HG03064 (cell line): ENCODE data around the gene EIPR1.

Source experiments
- ATAC-seq: cut with Tn5 transposase; IDR thresholded peaks from one replicate; pipeline ENCODE4 v1.9.1; 2021; ENCODE audit warnings: low read depth; ENCODE audit not compliant: unreplicated experiment

Gene EIPR1

DNA sequence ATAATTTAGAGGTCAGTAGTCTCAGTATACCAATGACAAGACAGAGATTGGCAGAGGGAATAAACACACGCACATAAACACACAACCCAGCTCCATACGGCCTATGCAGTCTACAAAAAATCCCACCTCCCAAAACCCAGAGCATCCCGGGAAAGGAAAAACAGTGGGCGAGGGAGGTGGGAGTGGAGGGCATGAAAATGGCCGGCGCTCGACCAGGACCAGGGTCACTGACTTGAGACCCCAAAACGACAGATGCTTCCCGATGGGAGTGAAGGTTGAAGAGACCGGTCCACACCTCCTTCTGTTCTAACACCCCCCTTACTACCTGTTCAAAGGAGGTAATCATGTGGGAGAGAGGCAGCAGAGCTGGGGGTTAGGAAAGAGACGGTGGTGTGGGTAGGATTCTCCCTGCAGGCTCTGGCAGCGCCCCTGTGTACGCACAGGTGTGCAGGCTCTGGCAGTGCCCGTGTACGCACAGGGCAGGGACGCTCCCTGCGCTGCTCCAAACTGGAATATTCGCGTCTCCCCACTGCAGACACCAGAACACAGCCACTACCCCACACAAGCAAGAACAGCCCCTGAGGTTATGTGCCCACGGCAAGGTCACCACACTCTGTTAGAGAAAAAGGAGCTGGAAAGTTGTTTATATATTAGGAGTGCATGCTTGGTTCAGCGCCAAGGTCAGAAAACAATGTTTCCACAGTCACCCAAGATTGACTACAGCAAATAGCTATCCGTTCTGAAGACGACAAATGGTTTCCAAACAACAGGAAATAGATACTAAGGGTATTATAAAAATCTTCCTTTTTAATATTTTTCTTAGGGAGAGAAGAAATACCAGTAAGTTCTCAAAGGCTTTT is 67.9 kb downstream of the EIPR1 start:
- no peak for ATAC-seq

DNA sequence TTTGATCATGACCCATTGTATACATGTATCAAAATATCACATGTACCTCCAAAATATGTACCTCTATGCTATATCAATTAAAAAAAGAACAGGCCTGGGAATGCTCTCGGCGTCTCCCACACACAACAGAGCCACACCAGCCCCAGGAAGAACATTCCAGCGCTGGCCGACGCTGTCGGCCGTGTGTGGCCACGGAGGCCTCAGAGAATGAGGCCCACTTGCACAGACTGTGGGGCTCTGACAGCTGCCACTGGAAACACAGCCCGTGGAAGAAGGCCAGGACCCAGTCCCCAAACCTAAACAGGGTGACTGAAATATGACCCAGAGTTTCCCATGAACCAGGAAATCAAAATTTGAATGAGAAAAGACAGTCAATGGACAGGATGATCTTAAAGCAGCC is 69.7 kb downstream of the EIPR1 start:
- no peak for ATAC-seq

DNA sequence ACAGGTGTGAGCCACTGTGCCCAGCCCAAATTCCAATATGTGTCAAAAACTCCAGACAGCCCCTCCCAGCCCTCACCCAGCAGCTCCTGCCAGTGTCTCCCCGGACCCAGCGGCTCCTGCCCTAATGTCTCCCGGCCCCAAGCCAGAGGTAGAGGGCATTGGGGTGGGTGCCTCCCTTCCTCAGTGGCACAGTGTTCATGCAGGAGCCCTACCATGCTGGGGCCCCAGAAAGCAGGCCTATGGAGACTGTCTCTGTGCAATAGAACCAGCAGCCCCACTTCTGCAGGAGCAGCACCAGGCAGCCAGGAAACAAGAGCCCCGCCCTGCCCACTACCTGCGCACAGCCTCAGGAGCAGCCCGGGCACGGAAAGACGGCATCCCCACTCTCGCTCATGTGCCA is 70.4 kb downstream of the EIPR1 start:
- ATAC-seq, result no peak

DNA sequence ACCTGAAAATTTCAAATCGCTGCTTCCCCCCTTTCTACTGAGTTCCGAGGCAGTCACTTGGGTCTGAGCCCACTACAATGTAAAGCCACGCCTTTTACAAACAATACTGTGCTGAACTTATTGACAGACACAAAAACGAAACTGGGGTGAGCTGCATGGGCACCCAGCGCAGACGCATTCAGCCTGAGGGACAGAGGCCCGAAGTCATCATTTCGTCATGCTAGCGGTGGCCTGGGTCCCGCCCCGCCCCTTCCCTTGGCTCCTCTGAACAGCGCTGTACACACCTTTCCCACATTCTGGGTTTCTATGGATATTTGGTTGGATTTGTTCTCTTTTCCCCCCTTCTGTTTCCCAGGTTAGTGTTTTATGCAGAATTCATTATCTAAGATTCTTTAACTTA is 71.7 kb downstream of the EIPR1 start:
- no peak for ATAC-seq

DNA sequence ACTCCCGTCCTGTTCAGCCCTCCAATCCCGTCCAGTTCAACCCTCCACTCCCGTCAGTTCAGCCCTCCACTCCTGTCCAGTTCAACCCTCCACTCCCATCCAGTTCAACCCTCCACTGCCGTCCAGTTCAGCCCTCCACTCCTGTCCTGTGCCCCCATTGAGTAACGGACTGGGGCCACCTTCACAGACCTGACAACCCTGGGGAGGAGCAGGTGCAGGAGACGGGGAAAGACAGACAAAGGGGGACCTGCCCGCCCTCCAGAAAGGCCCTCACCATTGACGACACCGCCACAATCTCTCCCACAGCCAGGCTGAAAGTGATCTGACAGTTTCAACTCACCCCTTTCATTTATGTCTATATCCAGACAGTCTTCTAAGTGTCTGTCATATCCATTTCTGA is 72.2 kb downstream of the EIPR1 start:
- no peak for ATAC-seq

DNA sequence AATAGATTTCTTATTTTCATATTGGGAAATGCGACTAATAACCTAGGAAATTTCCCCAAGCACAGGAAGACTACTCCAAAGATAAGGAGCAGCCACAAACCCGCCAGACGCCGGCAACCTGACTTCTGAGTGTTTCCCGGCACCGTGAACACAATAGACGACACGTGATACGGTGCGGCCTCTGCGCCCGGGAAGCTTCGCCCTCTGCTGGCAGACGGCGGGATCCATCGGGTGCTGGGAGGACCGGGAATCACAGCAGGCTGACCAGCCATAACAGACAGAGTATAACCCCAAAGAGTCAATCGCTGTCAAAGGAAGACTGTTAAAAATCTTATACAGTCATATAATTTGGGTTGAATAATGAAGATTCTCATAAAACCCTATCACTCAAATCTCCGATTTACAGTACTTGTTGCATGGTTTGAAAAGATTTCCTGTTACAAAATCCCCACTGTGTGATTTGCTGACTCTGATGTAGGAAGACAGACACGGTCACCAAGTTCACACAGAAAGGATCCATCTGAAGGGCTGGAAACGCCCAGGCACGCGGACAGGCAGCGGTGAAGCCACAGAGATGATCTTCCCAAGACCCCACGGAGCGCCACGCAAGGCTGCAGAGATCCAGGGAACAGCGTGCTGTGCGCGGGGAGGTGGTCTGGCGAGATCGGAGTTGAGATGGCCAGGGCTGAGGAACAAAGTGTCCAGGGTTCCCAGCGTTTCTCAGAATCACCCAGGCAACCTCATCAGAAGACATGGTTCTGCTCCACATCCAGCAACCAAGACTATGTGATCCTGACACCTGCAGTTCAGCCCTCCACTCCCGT is 73.8 kb downstream of the EIPR1 start:
- peak; percentile 96 for ATAC-seq

DNA sequence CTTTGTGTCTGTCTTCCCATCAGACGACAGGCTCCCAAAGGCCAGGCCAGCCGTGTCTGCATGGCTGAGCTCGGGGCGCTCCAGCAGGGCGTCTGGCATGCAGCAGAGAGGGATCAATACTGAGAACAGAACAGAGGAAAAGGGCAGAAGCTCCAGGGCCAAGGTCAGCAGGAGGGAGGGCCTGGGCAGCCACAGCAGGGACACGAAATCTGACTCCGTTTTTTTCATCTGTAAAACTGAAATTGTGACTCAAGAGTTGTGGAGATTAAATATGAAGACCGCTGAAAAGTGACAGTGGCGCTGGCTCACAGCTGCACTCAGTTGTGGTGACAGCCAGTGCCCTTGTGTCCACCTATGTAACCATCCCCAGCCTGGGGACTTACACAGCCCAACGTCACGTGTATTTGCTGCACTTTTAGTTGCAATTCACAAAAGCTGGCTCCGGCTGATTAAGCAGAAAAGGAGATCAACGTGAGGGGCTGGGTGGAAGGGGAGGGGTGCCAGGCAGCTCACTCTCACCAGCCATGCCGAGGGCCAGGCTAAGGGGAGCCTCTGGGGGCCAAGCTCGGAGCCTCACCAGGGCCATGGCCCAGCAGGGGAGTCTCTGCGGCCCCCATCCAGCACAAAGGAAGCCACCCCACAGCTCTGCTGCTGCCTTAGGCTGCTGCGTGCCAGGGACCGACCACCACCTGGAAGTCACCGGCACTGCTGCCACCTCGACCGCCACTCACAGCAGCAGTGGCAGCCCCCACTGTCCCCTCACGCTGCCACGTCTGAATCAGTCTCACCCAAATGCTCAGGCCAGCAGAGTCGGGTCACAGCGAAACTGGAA is 74.7 kb downstream of the EIPR1 start:
- no peak for ATAC-seq

DNA sequence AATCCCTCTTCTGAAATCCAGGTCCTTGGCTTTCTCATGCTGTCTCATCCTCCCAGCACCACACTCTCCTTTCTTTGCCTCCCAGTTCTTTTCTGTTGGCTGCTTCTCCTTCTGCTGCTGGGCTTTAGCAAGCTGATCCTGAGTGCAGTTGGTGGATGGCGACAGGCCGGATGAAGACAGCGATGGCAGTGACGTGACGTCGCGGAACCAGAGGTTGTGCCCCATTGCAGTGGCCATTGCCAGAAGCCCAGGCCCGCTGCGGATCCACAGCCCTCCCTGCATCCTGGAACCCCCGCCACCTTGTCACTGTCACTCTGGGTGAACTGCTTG is 75.2 kb downstream of the EIPR1 start:
- ATAC-seq, result no peak

DNA sequence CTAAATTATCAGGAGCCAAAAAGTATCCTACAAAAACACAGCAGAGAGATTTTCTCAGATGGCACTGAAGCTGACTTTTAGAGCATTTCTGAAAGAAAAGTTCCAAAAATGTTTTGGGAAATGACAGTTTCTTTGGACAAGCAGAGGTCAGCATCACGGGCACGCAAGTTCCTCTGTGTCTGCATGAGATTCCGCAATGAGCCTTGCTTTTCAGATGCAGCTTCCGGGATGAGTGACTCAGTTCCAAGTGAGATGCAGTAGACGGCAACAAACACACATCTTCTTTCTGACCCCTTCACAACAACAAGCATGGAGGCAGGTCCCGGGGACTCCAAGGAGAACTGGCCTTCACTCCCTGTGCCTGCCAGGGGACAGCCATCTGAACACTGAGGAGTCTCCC is 76.6 kb downstream of the EIPR1 start:
- no peak for ATAC-seq

DNA sequence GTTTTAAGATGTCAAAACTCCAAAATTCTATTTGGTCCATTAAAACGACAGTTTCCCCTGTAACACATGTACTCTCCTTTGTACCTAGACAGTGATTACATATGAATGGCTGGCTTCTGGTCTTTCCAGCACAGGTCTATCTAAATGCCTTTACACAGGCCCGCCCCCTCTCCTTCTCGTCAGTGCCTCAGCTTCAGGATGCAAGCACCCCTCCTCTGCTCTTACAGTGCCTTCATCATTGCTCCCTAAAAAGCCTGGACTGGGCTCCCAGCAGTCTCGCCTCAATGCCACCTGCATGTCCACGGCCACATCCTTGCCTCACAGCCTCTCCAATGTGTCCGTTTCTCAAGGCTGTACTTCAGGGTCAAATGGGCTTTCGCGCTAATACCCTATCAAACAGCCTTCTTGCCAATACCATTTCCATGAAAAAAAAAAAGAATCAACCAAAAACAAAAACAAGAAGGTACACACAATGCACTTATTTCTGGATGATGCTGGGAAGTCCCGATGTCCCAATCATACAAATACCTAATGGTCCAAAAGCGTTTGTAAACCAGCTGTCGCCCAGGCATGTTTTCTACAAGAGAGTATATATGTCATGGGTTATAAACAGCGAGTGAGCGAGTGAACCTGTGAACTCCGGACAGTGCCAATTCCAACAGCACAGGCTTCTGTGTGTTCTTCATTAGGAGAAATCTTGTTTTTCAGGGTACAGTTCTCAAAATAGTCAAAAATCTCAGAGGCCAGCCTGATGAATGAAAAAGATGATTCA is 77.2 kb downstream of the EIPR1 start:
- no peak for ATAC-seq

DNA sequence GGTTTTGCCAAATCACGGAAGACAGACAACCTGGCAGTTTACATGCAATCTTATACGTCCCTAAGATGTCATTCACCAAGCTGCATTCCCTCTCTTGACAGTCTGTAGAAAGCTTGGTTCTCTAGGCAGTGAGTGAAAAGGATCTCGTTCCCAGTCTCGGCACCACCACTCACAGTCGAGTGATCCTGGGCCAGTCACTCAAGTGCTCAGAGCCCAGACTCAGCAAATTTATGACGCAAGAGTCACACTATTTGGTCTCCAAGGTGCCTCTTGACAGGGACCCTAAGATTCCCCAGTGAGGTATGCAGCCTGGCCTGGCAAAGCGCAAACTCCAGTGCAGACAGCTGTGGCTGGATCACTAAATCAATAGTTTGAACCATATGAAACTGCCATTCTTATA is 77.9 kb downstream of the EIPR1 start:
- ATAC-seq, result no peak

DNA sequence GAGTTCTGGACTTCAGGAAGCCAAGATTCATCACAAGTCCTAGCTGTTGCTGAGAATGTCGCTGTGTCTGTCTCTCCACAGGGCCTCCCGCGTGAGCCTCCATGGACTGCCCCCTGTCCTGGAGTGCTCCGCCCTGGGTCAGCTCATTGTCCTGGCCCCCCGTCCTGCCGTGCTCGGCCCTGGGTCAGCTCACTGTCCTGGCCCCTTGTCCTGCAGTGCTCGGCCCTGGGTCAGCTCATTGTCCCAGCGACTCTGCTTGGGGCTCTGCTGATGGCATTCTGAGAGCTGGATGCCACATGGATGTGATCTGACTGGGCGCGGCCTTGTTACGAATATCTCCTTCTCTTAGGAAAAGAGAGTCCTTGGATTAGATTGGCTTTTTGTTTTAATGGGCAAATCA is 78.5 kb downstream of the EIPR1 start:
- no peak for ATAC-seq

DNA sequence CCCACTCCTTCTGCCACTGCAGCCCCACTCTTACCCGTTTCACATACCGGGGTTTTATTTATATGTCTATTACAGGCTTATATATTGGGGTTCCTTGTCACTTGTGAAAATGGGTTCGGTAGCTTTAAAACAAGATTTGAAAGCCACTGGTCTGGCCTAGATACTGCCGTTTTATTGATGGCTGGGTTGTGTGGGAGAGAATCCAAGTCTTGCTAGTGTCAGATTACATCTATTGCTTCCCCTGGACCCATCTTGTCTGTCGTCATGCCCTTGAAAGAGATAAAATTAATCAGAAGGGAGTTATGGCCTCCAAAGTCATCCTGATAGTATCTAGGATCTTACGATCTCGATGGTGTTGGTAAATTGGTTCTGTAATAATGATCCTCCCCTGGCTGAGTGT is 79.4 kb downstream of the EIPR1 start:
- ATAC-seq, result no peak

DNA sequence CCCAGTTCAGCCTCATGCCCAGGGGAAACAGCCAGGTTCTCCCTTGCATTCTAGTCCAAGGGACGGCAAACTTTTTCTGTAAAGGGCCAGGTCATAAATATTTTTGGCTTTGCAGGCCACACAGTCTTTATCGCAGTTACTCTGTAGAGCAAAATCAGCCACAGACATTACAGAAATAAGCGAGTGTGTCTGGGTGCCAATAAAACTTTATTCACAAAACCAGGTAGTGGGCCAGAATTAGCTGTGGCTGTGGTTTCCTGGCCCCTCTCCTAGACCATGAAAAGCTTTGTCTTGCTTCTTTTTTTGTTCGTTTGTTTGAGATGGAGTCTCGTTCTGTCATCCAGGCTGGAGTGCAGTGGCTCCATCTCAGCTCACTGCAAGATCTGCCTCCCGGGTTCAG is 80.1 kb downstream of the EIPR1 start:
- ATAC-seq, result no peak

DNA sequence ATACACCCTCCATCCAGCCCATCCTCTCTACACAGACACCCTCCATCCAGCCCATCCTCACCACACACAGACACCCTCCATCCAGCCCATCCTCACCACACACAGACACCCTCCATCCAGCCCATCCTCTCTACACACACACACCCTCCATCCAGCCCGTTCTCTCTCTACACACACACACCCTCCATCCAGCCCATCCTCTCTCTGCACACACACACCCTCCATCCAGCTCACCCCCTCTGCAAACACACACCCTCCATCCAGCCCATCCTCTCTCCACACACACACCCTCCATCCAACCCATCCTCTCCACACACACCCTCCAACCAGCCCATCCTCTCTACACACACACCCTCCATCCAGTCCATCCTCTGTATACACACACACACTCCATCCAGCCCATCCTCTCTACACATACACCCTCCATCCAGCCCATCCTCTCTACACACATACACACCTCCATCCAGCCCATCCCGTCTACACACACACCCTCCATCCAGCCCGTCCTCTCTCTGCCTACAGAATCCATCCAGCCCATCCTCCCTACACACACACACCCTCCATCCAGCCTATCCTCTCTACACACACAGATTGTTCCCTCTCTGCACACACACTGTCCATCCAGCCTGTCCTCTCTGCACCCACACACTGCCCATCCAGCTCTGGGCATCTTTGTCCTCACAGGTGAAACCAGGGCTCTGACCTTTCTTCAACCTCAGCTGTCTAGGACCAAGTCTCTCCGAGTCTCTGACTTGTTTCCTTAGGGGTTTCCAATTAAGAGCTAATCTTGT is 81.2 kb downstream of the EIPR1 start:
- ATAC-seq, result no peak

DNA sequence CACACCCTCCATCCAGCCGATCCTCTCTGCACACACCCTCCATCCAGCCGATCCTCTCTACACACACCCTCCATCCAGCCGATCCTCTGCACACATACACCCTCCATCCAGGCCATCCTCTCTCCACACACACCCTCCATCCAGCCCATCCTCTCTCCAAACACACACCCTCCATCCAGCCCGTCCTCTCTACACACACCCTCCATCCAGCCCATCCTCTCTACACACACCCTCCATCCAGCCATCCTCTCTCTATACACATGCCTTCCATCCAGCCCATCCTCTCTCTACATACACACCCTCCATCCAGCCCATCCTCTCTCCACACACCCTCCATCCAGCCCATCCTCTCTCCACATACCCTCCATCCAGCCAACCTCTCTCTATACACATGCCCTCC is 83.1 kb downstream of the EIPR1 start:
- ATAC-seq, result no peak

DNA sequence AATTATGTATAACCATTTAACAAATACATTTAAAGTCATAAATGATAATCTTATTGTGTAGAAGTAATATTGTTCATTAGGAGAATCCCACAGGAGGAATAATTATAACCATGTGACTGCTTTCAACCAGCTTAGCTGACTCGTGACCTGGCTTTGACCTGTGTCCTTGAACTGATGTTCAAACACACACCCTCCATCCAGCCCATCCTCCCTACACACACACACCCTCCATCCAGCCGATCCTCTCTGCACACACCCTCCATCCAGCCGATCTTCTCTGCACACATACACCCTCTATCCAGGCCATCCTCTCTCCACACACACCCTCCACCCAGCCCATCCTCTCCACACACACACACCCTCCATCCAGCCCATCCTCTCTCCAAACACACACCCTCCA is 83.5 kb downstream of the EIPR1 start:
- ATAC-seq, result no peak

DNA sequence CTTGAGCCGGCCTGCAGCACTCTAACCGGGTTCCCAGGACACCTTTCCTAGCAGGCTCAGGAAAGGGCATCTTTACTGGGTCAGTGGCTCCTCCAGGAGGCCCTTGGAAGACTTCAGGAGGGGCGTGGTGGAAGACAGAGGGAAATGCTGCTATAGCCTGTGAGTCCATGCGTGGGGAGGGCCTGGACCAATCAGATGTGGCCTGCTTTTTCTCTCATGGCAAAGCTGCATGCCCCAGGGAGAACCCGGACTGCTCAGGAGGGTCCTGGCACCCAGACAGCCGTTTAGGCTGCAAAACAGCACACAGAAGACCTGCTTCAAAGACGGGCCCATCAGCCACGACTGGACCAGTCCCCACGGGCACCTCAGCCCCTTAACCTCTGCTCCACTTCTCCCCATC is 84.4 kb downstream of the EIPR1 start:
- no peak for ATAC-seq

DNA sequence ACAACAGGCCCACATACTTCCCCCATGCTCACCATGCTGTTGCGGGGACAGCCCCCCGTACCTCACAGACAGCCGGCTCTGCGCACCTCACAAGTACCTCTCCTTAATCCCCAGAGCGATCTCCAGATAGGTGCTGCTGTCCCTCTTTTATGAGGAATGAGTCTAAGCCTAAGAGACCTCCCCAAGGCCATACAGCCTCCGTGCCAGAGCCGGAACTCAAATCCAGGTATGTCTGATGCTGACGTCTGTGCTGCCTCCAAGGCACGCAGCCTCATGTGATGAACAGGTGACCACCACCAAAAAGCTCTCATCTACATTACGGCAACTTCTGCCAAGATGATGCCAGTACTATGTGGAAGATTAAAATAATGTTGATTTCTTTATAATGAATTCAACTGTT is 85.2 kb downstream of the EIPR1 start:
- ATAC-seq, result no peak

DNA sequence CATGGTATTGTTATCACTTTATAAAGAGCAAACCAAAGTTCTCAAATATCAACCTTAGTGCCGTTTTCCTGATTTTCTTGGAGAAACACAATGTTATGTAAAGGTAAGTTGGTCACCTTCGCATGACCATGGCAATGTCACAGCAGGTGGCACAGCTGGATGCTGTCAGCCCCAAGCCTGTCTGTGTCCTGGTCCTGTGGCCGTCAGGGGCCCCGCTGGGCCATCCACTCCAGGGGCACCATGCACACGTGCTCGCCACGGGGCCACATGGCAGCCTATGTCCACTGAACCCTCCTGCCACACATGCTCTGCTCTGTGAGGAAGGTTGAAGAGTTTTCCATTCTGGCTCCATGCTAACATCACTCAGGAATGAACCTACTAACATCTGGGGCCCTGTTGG is 85.9 kb downstream of the EIPR1 start:
- ATAC-seq, result no peak
